ELF-1 (cell line): Measurements from ENCODE around the gene ZSCAN10.
"Not testable (repeated sequence)": the region's sequence is repeated elsewhere in the genome, so short reads cannot be mapped to it uniquely, and the experiment has no call there.

Source experiments
- DNase-seq: peaks from one replicate; pipeline ENCODE4 v3.0.0-alpha.2; 2016; ENCODE audit warnings: low read depth, low spot score

The ZSCAN10 gene

DNA sequence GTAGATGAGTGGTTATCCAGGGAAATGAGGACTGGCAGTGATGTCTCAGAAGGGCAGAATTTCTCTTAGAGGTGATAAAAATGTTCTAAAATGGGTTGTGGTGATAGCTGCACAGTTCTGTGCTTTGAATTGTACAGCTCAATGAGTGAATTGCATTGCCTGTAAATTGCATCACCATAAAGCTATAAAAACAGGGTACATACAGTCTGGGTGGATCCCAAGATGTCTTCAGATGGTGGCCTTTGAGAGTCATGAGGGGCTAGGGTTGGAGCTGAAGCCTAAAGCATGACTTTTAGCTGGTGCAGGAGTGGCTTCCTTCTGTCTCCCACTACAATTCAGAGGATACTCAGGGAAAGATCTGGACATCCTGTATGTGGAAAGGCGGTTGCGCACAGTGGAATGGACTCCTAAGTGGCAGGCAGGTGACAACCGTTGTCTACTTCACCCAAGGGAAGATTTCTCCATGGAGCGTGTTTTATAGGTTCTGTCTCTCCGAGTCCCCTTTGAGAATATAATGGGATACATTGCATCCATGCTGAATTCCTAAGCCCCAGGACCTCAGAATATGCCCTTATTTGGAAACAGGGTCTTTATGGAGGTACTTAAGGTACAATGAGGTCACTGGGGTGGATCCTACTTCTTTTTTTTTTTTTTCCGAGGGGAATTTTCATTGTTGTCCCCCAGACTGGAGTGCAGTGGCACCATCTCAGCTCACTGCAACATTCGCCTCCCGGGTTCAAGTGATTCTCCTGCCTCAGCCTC lies 35.3 kb downstream of the ZSCAN10 start:
- DNase-seq: no peak

DNA sequence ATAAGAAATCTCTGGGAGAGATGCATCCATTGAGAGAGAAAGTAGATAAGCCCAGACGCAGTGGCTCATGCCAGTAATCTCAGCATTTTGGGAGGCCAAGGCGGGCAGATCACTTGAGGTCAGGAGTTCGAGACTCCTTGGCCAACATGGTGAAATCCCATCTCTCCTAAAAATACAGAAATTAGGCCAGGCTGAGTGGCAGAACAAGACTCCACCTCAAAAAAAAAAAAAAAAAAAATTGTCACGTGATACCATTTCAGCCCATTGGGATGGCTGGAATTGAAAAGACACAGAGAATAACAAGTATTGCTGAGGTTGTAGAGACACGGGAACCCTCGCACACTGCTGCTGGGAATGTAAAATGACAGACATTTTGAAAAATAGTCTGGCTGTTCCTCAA lies 36.5 kb downstream of the ZSCAN10 start:
- DNase-seq: no peak

DNA sequence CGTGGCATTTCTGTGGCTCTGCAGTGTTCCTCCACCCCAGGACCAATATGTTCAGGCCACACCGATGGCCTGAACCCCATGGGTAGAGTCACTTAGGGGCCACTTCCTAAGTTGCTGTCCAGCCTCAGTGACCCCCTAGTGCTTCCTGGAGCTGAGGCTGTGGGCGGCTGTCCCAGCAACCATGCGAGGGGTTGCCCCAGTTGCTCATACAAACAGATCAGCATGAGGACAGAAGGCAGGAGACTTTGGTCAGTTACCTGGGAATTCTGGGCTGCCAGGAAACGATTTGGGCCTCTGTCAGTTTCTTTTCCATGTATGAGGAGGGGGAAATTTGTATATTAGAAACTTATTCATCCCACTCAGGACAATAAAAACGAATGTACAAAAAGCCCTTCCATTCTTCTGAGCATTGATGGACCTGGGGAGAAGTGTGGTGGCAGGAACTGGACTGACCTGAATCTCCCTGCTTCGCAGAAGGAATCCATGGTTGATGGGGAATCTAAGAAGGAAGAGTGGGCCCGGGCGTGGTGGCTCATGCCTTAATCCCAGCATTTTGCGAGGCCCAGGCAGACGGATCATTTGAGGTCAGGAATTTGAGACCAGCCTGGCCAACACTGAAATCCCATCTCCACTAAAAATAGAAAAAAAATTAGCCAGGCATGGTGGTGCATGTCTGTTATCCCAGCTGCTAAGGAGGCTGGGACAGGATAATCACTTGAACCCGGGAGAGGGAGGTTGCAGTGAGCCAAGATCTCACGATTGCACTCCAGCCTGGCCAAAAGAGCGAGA lies 38.6 kb downstream of the ZSCAN10 start:
- DNase-seq: no peak

DNA sequence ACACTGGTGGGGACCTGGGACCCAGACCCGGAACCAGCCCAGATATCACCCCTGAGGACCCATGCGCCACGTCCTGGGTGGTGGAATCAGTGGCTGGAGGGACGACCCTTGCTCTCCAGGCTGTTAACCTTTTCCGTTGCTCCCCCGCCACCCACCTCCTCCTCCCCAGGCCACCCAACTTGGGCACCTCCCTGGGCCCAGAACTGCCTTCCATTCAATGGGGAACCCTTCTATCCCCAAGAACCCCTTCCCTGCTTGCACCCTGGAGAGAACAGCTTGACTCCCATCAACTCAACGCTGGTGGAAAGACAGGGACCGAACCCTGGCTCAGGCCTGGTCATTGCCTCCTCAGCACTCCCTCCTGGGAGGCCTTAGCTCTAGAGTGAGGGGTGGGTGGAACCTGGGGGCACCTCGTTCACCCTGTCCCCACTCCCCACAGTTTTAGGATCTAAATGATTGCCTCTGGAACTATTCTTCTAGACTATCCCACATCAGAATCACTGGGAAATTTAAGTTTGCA lies 39.3 kb downstream of the ZSCAN10 start:
- no peak for DNase-seq

DNA sequence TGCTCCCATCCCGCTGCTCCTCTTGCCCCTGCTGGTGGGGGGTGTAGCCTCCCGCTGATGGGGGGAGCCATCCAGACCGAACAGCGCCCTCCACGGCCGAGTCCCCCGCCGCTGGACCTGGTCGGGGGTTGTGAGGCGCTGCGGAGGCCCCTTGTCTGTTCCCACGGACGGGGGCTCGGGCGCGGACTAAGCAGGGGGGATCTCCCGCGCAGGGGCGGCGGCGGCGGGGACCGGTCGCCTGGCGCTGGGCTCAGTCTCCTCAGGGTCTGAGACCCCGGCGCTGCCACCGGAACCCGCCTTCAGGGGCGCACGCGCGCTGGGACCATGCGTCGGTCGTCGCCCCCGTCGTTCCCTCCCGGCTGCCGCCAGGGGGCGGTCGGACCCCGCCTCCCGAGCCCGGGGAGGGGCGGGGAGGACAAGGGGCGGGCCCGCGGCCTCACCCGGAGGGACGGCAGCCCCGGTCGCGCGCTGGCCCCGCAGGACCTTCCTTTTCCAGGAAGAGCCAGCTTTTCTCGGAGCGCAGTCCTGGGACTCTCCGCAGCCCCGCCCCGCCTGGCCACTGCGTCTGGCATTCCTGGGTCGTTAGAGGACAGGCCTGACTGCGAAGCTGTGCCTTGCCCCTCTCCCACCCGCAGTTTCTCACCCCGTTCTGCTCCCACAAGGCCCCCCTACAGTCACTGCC lies 39.9 kb downstream of the ZSCAN10 start:
- DNase-seq: peak; percentile 96

GRCh38 chr16:3058139-3059030 lies 40.7 kb downstream of the ZSCAN10 start:
- no peak for DNase-seq

DNA sequence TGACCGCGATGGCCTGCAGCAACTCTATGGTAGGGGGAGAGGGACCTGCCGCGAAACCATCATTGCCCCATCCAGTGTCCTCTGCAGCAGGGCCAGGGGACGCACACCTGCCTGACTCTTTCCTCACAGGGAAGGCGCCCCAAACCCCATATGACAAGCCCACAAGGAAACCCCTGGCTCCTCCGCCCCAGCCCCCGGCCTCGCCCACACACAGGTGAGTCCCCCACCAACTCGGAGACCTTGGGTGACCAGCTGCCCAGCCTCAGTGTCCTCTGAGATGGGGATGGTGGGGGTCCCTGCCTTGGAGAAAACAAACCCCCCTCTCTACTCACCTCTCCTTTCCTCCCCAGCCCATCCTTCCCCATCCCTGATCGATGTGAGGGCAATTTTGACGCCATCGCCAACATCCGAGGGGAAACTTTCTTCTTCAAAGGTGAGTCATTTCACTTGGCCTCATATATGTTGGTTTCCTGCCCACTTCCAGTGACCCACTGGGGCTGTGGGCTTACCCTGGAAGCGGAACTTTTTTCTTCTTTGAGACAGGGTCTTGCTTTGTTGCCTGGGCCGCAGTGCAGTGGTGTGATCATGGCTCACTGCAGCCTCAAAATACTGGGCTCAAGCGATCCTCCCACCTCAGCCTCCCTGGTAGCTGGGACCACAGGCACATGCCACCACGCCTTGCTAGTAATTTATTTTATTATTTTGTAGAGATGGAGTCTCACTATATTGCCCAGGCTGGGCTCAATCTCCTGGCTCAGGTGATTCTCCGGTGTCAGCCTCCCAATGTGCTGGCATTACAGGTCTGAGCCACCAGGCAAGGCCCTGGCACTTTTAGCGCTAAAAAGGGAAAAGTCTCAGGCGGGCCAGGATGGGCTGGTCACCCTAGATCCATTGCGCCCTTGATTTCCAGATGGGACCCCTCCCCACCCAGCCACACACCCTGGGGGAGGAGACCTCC lies 41.6 kb downstream of the ZSCAN10 start:
- DNase-seq: no peak

DNA sequence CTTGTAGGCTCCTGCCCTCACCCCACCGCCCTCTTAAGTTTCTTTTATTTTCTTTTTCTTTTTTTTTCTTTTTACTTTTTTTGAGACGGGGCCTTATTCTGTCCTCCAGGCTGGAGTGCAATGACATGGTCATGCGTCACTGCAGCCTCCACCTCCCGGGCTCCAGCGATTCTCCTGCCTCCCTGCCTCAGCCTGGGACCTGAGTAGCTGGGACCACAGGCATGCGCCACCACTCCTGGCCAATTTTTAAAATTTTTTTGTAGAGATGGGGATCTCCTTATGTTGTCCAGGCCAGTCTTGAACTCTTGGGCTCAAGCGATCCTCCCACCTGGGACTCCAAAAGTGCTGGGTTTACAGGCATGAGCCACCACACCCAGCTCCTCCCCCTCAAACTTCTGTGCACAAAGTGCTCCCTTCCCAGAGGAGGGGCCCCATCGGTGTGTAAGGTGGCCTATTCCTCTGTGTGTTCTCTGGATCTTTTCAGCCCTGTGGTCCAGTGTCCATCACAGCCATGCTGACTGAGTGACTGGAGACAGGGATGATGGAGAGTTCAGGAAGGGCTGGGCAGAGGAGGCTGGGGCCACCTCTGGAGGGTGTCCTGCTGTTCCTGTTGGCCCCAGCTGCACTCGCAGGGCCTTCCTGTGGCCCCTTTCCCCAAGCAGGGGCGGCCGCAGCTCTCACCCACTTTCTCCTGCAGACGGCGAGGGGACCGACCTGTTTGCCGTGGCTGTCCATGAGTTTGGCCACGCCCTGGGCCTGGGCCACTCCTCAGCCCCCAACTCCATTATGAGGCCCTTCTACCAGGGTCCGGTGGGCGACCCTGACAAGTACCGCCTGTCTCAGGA lies 42.5 kb downstream of the ZSCAN10 start:
- no peak for DNase-seq

DNA sequence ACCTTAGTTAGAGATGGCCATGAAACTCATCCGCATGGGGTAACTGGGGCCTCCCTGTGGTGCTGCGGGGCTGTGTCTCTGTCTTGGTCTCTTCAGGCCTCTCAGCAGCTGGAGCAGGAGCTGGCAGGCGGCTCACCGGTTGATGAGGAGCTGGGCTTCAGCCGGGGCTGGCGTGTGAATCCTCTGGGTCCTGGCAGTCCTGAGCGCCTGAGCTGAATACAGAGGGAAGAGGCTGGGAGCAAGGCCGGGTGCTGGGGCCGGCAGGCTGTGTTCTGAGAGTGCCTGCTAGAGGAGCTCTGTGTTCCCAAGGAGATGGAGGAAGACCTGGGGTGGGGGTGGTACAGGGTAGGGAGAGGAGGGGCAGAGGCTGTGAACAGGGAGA lies 43.4 kb downstream of the ZSCAN10 start:
- DNase-seq: not testable (repeated sequence)

DNA sequence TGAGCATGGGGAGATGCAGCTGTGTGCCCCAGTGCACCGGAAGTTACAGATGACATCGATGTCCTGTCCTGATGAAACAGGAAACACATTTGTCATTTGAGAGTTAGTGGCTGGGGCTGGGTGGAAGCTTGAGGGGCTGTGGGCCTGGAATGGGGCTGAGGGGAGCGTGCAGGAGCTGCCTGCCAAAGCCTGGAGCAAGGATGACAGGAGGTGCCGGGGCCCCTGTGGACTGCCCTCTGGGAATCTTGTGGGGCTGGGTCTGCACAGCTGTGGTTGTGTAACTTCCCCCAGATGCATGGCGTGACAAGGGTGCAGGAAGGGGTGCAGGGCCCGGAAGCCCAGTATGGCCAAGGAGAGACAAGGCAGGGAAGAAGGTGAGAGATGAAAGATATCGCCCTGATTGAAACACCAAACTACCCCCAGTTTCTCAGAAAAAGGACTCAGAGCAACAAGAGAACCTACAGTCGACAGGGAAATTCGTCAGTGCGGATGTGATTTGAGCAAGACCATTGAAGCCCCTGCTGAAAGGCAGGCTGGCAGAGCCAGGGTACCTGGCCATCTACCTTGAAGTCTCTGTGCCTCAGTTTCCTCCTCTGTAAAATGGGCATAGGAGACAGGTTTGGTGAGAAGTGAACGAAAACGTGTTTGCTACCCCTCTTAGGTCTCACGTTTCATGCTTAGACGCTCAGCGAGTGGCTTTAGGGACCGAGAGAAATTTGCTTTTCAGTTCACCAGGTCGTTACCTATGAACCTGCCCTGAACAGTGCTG lies 43.9 kb downstream of the ZSCAN10 start:
- DNase-seq: no peak

- not testable (repeated sequence) for DNase-seq
These were observed 45.8 kb downstream of the ZSCAN10 start for GRCh38 chr16:3053330-3053710.

GRCh38 chr16:3052571-3053329 lies 46.3 kb downstream of the ZSCAN10 start:
- not testable (repeated sequence) for DNase-seq

DNA sequence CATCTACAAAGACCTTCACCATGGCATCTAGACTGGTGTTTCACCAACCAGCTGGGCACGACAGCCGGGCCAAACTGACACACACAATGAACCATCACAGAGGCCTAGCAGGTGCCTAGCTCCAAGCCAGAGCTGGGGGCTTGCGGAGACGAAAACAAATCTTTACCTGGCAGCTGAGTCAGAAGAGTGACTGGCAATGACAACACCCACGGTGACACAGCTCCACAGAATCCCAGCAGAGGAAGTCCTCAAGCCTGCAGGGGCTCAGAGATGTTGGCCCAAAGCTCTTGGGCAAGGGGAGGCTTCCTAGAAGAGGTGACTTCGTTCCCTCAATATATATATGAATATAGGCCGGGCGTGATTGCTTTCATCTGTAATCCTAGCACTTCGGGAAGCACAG lies 47.6 kb downstream of the ZSCAN10 start:
- DNase-seq: no peak

- no peak for DNase-seq
These were observed 48.1 kb downstream of the ZSCAN10 start for GRCh38 chr16:3051009-3051408.

DNA sequence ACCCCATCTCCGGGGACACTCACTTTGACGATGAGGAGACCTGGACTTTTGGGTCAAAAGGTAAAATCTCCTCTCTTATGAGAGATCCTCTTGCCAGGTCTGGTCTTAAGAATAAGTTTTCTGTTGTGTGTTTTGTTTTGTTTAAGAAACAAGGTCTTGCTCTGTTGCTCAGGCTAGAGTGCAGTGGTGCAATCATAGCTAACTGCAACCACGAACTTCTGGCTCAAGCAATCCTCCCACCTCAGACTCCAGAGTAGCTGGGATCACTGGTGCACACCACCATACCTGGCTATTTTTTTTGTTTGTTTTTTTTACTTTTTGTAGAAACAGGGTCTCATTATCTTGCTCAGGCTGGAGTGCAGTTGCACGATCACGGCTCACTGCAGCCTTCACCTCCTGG lies 48.6 kb downstream of the ZSCAN10 start:
- DNase-seq: no peak

GRCh38 chr16:3049921-3050481 lies 49.1 kb downstream of the ZSCAN10 start:
- DNase-seq: no peak

GRCh38 chr16:3047387-3047720 lies 51.7 kb downstream of the ZSCAN10 start:
- DNase-seq: no peak
